AG09309 (cell line): ENCODE measurements around the gene B4GALT2.

ENCODE experiments used
- DNase-seq: peaks from one replicate; pipeline ENCODE4 v3.0.0-alpha.2; 2010; ENCODE audit warnings: low read depth
- H3K4me3 ChIP-seq: 2 replicates; pipeline ENCODE4 v1.5.1; 2011; ENCODE audit warnings: mild to moderate bottlenecking, low read depth, low read length, moderate library complexity; ENCODE audit not compliant: control insufficient read depth
- CTCF ChIP-seq: IDR thresholded peaks from 2 replicates; pipeline ENCODE4 v1.5.1; 2011; ENCODE audit warnings: mild to moderate bottlenecking, low read depth, low read length, inconsistent platforms; ENCODE audit not compliant: insufficient read depth, control insufficient read depth; ENCODE audit errors: missing control alignments

Gene B4GALT2

GRCh38 chr1:43947061-43947873, 31.7 kb upstream of the B4GALT2 start:
- no peak for DNase-seq
- TF ChIP-seq CTCF: no peak

GRCh38 chr1:43947874-43948437, 31.1 kb upstream of the B4GALT2 start:
- no peak for TF ChIP-seq CTCF
- H3K4me3 ChIP-seq: peak overlapping the region; percentile 90
- no peak for DNase-seq

More at GRCh38 chr1:43947061-43947873, 31.7 kb upstream of the B4GALT2 start:
- peak overlapping the region; percentile 90 for H3K4me3 ChIP-seq

- no peak overlapping the region for H3K4me3 ChIP-seq
- TF ChIP-seq CTCF: no peak
- DNase-seq: no peak
These were observed 29.3 kb upstream of the B4GALT2 start for GRCh38 chr1:43949678-43950077.

GRCh38 chr1:43951021-43951985, 27.7 kb upstream of the B4GALT2 start:
- no peak for TF ChIP-seq CTCF
- no peak for DNase-seq
- no peak overlapping the region for H3K4me3 ChIP-seq

GRCh38 chr1:43952731-43953346, 26.2 kb upstream of the B4GALT2 start:
- DNase-seq: no peak
- no peak for TF ChIP-seq CTCF
- no peak overlapping the region for H3K4me3 ChIP-seq

- TF ChIP-seq CTCF: no peak
- no peak overlapping the region for H3K4me3 ChIP-seq
- DNase-seq: no peak
These were observed 25.6 kb upstream of the B4GALT2 start for GRCh38 chr1:43953361-43953760.
